H9 (cell line): Measurements from ENCODE around the gene CYTL1. TPM values are rescaled to one million over a fixed set of nuclear protein-coding genes. Genes with fewer than 3 reads are reported as not detected.
A peak's percentile ranks its signal among the peaks of the same experiment; 100 is the strongest.

ENCODE experiments used
- DNase-seq: peaks from one replicate; pipeline ENCODE4 v3.0.0-alpha.2; 2017
- H2AFZ ChIP-seq: one replicate; pipeline ENCODE4 v1.6.1; 2013; ENCODE audit warnings: mild to moderate bottlenecking, low read length, control low read depth, moderate library complexity
- H2AK5ac ChIP-seq: 2 replicates; pipeline ENCODE4 v1.6.1; 2013; ENCODE audit warnings: low read length, control low read depth, mixed read lengths; ENCODE audit not compliant: insufficient read length
- H2BK120ac ChIP-seq: one replicate; pipeline ENCODE4 v1.6.1; 2013; ENCODE audit warnings: low read depth, mild to moderate bottlenecking, low read length, control low read depth, inconsistent platforms; ENCODE audit not compliant: poor library complexity, severe bottlenecking
- H2BK12ac ChIP-seq: 2 replicates; pipeline ENCODE4 v1.6.1; 2013; ENCODE audit warnings: low read length, control low read depth, mixed read lengths, low read depth; ENCODE audit not compliant: insufficient read length
- H2BK15ac ChIP-seq: 2 replicates; pipeline ENCODE4 v1.6.1; 2013; ENCODE audit warnings: low read depth, low read length, control low read depth
- H2BK20ac ChIP-seq: one replicate; pipeline ENCODE4 v1.6.1; 2013; ENCODE audit warnings: low read depth, mild to moderate bottlenecking, low read length, control low read depth, inconsistent platforms; ENCODE audit not compliant: poor library complexity, severe bottlenecking
- H2BK5ac ChIP-seq: 2 replicates; pipeline ENCODE4 v1.6.1; 2013; ENCODE audit warnings: low read length, control low read depth, mixed read lengths; ENCODE audit not compliant: insufficient read length
- H3K14ac ChIP-seq: 2 replicates; pipeline ENCODE4 v1.6.1; 2013; ENCODE audit warnings: low read length, control low read depth; ENCODE audit not compliant: insufficient read depth
- H3K18ac ChIP-seq: 2 replicates; pipeline ENCODE4 v1.6.1; 2013; ENCODE audit warnings: low read depth, mild to moderate bottlenecking, mixed read lengths, low read length, control low read depth; ENCODE audit not compliant: insufficient read length
- H3K23ac ChIP-seq: 2 replicates; pipeline ENCODE4 v1.6.1; 2013; ENCODE audit warnings: low read length, control low read depth, mixed read lengths, low read depth; ENCODE audit not compliant: insufficient read length
- H3K23me2 ChIP-seq: 2 replicates; pipeline ENCODE4 v1.6.1; 2013; ENCODE audit warnings: low read depth, mild to moderate bottlenecking, mixed read lengths, low read length, control low read depth; ENCODE audit not compliant: insufficient read length, poor library complexity, severe bottlenecking
- H3K27ac ChIP-seq: 2 replicates; pipeline ENCODE4 v1.5.1; 2013; ENCODE audit warnings: low read length, control low read depth, mixed read lengths, low read depth; ENCODE audit not compliant: insufficient read length
- H3K27me3 ChIP-seq: 2 replicates; pipeline ENCODE4 v1.6.1; 2013; ENCODE audit warnings: low read length, control low read depth, inconsistent platforms; ENCODE audit not compliant: insufficient read depth
- H3K4ac ChIP-seq: 2 replicates; pipeline ENCODE4 v1.6.1; 2013; ENCODE audit warnings: low read depth, mild to moderate bottlenecking, control low read depth, inconsistent platforms, low read length, moderate library complexity
- H3K4me1 ChIP-seq: 2 replicates; pipeline ENCODE4 v1.6.1; 2013; ENCODE audit warnings: low read length, control low read depth, inconsistent platforms; ENCODE audit not compliant: insufficient read depth
- H3K4me2 ChIP-seq: 2 replicates; pipeline ENCODE4 v1.6.1; 2013; ENCODE audit warnings: low read length, control low read depth, mixed read lengths; ENCODE audit not compliant: insufficient read length, insufficient read depth
- H3K56ac ChIP-seq: 2 replicates; pipeline ENCODE4 v1.6.1; 2013; ENCODE audit warnings: low read depth, mild to moderate bottlenecking, mixed read lengths, low read length, control low read depth; ENCODE audit not compliant: insufficient read length
- H3K79me1 ChIP-seq: 2 replicates; pipeline ENCODE4 v1.6.1; 2013; ENCODE audit warnings: low read depth, mild to moderate bottlenecking, moderate library complexity, low read length, control low read depth, inconsistent platforms; ENCODE audit not compliant: insufficient read depth, poor library complexity, severe bottlenecking
- H3K79me2 ChIP-seq: 2 replicates; pipeline ENCODE4 v1.6.1; 2013; ENCODE audit warnings: low read length, control low read depth, inconsistent platforms; ENCODE audit not compliant: insufficient read depth
- H3K9ac ChIP-seq: 2 replicates; pipeline ENCODE4 v1.6.1; 2013; ENCODE audit warnings: low read length, control low read depth, mixed read lengths; ENCODE audit not compliant: insufficient read length; ENCODE audit errors: extremely low read depth
- H3K9me3 ChIP-seq: one replicate; pipeline ENCODE4 v1.6.1; 2013; ENCODE audit warnings: low read depth, low read length, inconsistent platforms; ENCODE audit not compliant: control insufficient read depth
- H3T11ph ChIP-seq: one replicate; pipeline ENCODE4 v1.6.1; 2013; ENCODE audit warnings: mild to moderate bottlenecking, low read length, control low read depth, inconsistent platforms
- H4K20me1 ChIP-seq: one replicate; pipeline ENCODE4 v1.6.1; 2013; ENCODE audit not compliant: control insufficient read depth, insufficient read length, insufficient read depth
- H4K5ac ChIP-seq: 2 replicates; pipeline ENCODE4 v1.6.1; 2013; ENCODE audit warnings: low read depth, mild to moderate bottlenecking, mixed read lengths, low read length, control low read depth; ENCODE audit not compliant: insufficient read length
- H4K8ac ChIP-seq: replicated peaks from 2 replicates; pipeline ENCODE4 v1.6.1; 2013; ENCODE audit warnings: low read length, control low read depth, mixed read lengths, low read depth; ENCODE audit not compliant: insufficient read length
- H4K91ac ChIP-seq: 2 replicates; pipeline ENCODE4 v1.6.1; 2013; ENCODE audit warnings: low read depth, mild to moderate bottlenecking, moderate library complexity, mixed read lengths, low read length, control low read depth; ENCODE audit not compliant: insufficient read length
- H3K27ac Mint-ChIP-seq, 3 experiments: 2 replicates in 2 of 3; 3 replicates in 1 of 3; pipeline ENCODE4 v1.8.0; 2020 to 2021; ENCODE audit warnings: mixed read lengths in 3 of 3, mild to moderate bottlenecking in 1 of 3, moderate library complexity in 1 of 3
- H3K27me3 Mint-ChIP-seq: 2 replicates; pipeline ENCODE4 v1.8.0; 2021; ENCODE audit warnings: low read depth, mild to moderate bottlenecking, moderate library complexity, mixed read lengths
- H3K36me3 Mint-ChIP-seq, 3 experiments: 2 replicates in 2 of 3; 3 replicates in 1 of 3; pipeline ENCODE4 v1.8.0; 2020 to 2021; ENCODE audit warnings: low read depth in 3 of 3, mixed read lengths in 3 of 3; ENCODE audit not compliant: insufficient read depth in 1 of 3
- H3K4me1 Mint-ChIP-seq, 2 experiments: 2 replicates each; pipeline ENCODE4 v1.8.0; 2020; ENCODE audit warnings: mixed read lengths in 2 of 2
- H3K4me3 Mint-ChIP-seq, 2 experiments: 2 replicates in 1 of 2; 3 replicates in 1 of 2; pipeline ENCODE4 v1.8.0; 2020 to 2021; ENCODE audit warnings: mild to moderate bottlenecking in 2 of 2, mixed read lengths in 2 of 2, moderate library complexity in 1 of 2
- H3K9me3 Mint-ChIP-seq, 2 experiments: 2 replicates in 1 of 2; 3 replicates in 1 of 2; pipeline ENCODE4 v1.8.0; 2020; ENCODE audit warnings: mild to moderate bottlenecking in 2 of 2, mixed read lengths in 2 of 2, moderate library complexity in 1 of 2
- WGBS: extraction: QIAGEN DNeasy Blood & Tissue Kit; methylation state at CpG from one replicate; pipeline ENCODE4 v1.1.7; 2013; ENCODE audit warnings: missing lambda C conversion rate, low lambda C conversion rate, mixed read lengths; ENCODE audit not compliant: insufficient read length; ENCODE audit errors: extremely low coverage; 5-methylcytosine and 5-hydroxymethylcytosine counted together
- total RNA-seq: library from RNA; stranded (reverse); gene quantifications from 2 replicates; pipeline ENCODE4 v1.2.1, GENCODE V29; 2021
- TF ChIP-seq, protein P1 (sequence below): fragments of 200-600 bp; sonication (generic); conservative IDR thresholded peaks from 3 replicates; pipeline ENCODE4 v1.8.0; 2021; ENCODE audit warnings: antibody characterized with exemption, mild to moderate bottlenecking

Gene CYTL1
- total RNA-seq, 1 experiment from 2014 or later = 1.7 TPM

DNA sequence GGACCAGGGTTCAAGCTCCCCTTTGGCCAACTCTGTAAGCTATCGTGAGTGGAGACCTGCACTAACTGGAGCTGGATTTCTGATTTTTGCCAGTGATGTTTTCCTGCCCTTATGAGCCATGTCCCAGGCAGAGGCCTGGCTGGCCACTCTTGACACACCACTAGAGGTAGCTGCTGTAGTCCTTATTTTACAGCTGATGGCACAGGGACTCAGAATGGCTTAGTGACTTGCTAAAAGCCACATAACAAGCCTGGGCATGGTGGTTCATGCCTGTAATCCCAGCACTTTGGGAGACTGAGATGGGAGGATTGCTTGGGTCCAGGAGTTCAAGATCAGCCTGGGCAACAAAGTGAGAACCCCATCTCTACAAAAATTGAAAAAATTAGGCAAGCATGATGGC is 33.4 kb downstream of the CYTL1 start:
- H3K23me2 ChIP-seq = no peaks in the 10 kb centered on the region
- DNase-seq = peak; percentile 56
- no peak overlapping the region for H2AFZ ChIP-seq
- H3K36me3 Mint-ChIP-seq = no peaks in the 10 kb centered on the region
- no peak overlapping the region for H4K8ac ChIP-seq
- no CpG with 5 or more reads among the region's 1 CpG for WGBS
- H3K4me1 ChIP-seq = no peaks in the 10 kb centered on the region
- H3K27me3 Mint-ChIP-seq = peaks cover 7% of the 10 kb centered on the region
- H2BK15ac ChIP-seq = no peak overlapping the region
- no peak overlapping the region for H2BK12ac ChIP-seq
- H3K9me3 ChIP-seq = no peaks in the 10 kb centered on the region
- no peaks in the 10 kb centered on the region for H4K20me1 ChIP-seq
- H3K27ac ChIP-seq = no peak overlapping the region
- no peak overlapping the region for H2AK5ac ChIP-seq
- H3K14ac ChIP-seq = no peak overlapping the region
- H3K9ac ChIP-seq = no peak overlapping the region
- H2BK5ac ChIP-seq = no peak overlapping the region
- no peaks in the 10 kb centered on the region for H3K79me2 ChIP-seq
- H2BK120ac ChIP-seq = no peak overlapping the region
- H3K56ac ChIP-seq = no peak overlapping the region
- H4K91ac ChIP-seq = no peak overlapping the region
- no peaks in the 10 kb centered on the region for H3K79me1 ChIP-seq
- no peaks in the 10 kb centered on the region for H3K27me3 ChIP-seq
- no peak overlapping the region for H3K4me2 ChIP-seq
- TF ChIP-seq, protein P1, sequence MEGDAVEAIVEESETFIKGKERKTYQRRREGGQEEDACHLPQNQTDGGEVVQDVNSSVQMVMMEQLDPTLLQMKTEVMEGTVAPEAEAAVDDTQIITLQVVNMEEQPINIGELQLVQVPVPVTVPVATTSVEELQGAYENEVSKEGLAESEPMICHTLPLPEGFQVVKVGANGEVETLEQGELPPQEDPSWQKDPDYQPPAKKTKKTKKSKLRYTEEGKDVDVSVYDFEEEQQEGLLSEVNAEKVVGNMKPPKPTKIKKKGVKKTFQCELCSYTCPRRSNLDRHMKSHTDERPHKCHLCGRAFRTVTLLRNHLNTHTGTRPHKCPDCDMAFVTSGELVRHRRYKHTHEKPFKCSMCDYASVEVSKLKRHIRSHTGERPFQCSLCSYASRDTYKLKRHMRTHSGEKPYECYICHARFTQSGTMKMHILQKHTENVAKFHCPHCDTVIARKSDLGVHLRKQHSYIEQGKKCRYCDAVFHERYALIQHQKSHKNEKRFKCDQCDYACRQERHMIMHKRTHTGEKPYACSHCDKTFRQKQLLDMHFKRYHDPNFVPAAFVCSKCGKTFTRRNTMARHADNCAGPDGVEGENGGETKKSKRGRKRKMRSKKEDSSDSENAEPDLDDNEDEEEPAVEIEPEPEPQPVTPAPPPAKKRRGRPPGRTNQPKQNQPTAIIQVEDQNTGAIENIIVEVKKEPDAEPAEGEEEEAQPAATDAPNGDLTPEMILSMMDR = peak; percentile 48
- H3K23ac ChIP-seq = no peak overlapping the region
- H3K9me3 Mint-ChIP-seq = no peaks in the 10 kb centered on the region
- peak overlapping the region in 1 of 3 experiments; percentile 53; a peak in 1 of 7 replicates for H3K27ac Mint-ChIP-seq
- no peak overlapping the region for H3K4me3 Mint-ChIP-seq
- peaks cover 6 to 11% of the 10 kb centered on the region in 2 experiments; a peak in 3 of 4 replicates for H3K4me1 Mint-ChIP-seq
- H2BK20ac ChIP-seq = no peak overlapping the region
- H3K18ac ChIP-seq = no peak overlapping the region
- H3T11ph ChIP-seq = no peak overlapping the region
- no peak overlapping the region for H3K4ac ChIP-seq
- no peak overlapping the region for H4K5ac ChIP-seq
